Inferior parietal cortex (tissue), 1 donor: ENCODE results near the gene CDK5RAP3.

Source experiments
- DNase-seq: peaks from one replicate; pipeline ENCODE4 v3.0.0-alpha.2; 2016; ENCODE audit errors: extremely low spot score

Gene CDK5RAP3

GRCh38 chr17:48023400-48024148 is 52.7 kb downstream of the CDK5RAP3 start:
- peak; percentile 74 for DNase-seq

- no peak for DNase-seq
These were observed 53.5 kb downstream of the CDK5RAP3 start for GRCh38 chr17:48024149-48025039.

- DNase-seq = peak; percentile 94
These were observed 54.4 kb downstream of the CDK5RAP3 start for GRCh38 chr17:48025040-48025903.

GRCh38 chr17:48025904-48026501 is 55.1 kb downstream of the CDK5RAP3 start:
- no peak for DNase-seq

- DNase-seq = peak; percentile 77
These were observed 55.8 kb downstream of the CDK5RAP3 start for GRCh38 chr17:48026502-48027321.

GRCh38 chr17:48027322-48027981 is 56.5 kb downstream of the CDK5RAP3 start:
- DNase-seq = no peak

- DNase-seq = no peak
These were observed 57.8 kb downstream of the CDK5RAP3 start for GRCh38 chr17:48028736-48029135.

- DNase-seq = no peak
These were observed 59.6 kb downstream of the CDK5RAP3 start for GRCh38 chr17:48030531-48030930.
